Erythroblast (primary cell): ENCODE data around the gene MIEF2.

Experiments used
- DNase-seq, 2 experiments: peaks; one replicate each; lab custom pipeline; 2025; lab: John Stamatoyannopoulos, UW
- GATA1 ChIP-seq: IDR thresholded peaks from 2 replicates; pipeline ENCODE4 v1.6.1; 2011; ENCODE audit warnings: low read depth, mild to moderate bottlenecking, control low read depth, low read length, moderate library complexity
- POLR2A ChIP-seq: IDR thresholded peaks from 2 replicates; pipeline ENCODE4 v1.6.1; 2011; ENCODE audit warnings: mild to moderate bottlenecking, low read length

MIEF2 gene

GRCh38 chr17:18256351-18256750 is 4.1 kb upstream of the MIEF2 start:
- TF ChIP-seq GATA1, result no peak
- TF ChIP-seq POLR2A, result no peak

DNA sequence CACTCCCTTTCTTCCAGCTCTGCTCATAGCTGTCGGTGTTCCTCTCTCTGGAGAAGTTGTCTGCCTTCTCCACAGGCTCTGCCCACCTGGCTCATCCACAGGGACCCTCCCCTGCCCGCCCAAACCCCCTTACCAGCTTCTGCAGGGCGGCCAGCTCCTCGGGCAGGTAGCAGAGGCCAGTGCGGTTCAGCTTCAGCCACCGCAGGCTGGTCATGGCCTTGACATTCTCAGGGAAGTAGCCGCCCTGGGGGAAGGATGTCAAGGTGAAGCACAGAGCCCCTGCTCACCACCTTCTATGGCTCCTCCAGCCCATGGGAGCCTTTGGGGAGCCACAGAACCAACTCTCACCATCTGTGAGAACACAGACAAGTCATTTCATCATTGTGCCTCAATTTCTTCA is 3.7 kb upstream of the MIEF2 start:
- DNase-seq, result no peak
- no peak for TF ChIP-seq GATA1
- TF ChIP-seq POLR2A, result no peak

More at GRCh38 chr17:18256351-18256750, 4.1 kb upstream of the MIEF2 start:
- no peak for DNase-seq

DNA sequence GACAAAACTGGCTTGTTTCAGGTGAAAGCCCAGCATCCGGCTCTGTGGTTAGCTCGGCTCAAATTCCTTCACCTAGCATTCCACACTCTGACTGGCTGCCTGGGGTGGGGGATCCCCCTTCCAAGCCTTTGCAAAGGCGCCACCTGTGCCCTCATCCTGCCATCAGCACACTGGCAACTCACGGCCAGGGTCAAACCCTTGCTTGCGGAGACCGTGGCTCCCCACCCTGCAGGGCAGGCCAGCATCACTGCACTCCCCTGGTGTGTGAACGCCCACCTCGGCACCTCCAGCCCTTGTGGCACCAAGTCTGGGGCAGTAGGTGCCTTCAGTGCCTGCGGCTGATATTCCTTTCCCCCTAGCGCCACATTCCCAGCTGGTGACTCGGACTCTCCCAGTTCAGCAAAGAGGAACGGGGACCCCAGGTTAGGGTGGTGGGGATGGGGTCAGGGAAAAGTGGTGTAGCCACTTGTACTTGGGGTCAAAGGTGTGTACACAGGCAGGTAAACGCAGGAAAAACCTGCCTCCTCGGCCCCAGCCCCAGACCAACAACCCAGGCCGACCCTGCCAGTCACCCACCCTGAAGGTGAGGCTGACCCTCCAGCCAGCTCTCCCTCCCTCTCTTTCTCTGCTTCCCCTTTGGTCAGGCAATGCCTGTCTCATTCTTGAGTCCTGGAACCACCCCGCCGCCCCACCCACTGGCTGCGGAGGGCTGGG is 3.0 kb upstream of the MIEF2 start:
- TF ChIP-seq POLR2A (no peak), GATA1 (no peak)
- no peak for DNase-seq

DNA sequence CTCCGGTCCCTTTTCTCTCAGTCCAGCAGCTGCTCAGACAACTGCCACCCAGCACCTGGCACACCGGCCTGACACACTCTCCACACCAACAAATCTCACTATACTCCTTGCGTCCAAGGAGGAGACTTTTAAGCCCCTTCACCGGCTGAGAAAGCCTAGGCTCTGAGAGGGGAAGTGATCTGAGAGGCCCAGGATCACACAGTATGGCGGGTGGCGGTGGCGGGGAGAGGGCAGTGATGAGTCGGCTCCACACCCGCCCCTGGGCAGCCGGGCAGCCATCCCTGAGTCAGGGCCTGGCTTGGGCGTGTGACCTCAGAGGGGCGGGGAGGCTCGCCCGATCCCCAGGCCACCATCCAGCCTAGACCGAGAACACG is 2.5 kb upstream of the MIEF2 start:
- TF ChIP-seq POLR2A (no peak), GATA1 (no peak)
- DNase-seq, result peak; percentile 70 to 85

- TF ChIP-seq GATA1 (no peak), POLR2A (peak; percentile 61)
Observed at GRCh38 chr17:18258356-18259038, 2.0 kb upstream of the MIEF2 start, which contains the start of gene FLII. FLII (minus strand) TSS chr17:18258738; CDS start chr17:18258690, 48 bp downstream.

GRCh38 chr17:18259621-18260331 is 686 bp upstream of the MIEF2 start:
- no peak for DNase-seq
- TF ChIP-seq POLR2A (no peak), GATA1 (no peak)

More at GRCh38 chr17:18258356-18259038, 2.0 kb upstream of the MIEF2 start, which contains the start of gene FLII:
- DNase-seq, result peak; percentile 63 to 80

DNA sequence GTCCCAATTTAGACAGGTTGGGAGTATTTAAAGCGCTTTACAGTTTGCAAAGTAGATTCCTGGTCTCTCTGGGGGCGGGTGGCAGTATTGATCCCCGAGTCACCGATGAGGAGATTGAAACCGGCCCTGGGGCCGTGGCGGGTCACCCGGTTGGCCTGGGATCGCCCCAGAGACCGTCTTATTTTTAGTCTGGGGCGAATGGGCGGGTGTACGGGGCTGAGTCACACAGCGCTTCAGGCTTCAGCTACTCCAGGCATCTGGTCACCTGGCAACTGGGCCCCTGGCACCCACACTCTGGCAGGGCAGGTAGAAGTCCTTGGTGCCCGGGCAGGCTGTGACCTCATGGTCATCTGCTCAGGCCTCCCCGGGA is 669 bp downstream of the MIEF2 start:
- DNase-seq, result peak; percentile 54 to 69
- TF ChIP-seq GATA1, result no peak
- no peak for TF ChIP-seq POLR2A

GRCh38 chr17:18261659-18262058 is 1.2 kb downstream of the MIEF2 start:
- DNase-seq, result no peak
- TF ChIP-seq GATA1, result no peak
- TF ChIP-seq POLR2A, result no peak

GRCh38 chr17:18262111-18262510 is 1.6 kb downstream of the MIEF2 start:
- DNase-seq, result no peak
- TF ChIP-seq POLR2A, result no peak
- TF ChIP-seq GATA1, result no peak

DNA sequence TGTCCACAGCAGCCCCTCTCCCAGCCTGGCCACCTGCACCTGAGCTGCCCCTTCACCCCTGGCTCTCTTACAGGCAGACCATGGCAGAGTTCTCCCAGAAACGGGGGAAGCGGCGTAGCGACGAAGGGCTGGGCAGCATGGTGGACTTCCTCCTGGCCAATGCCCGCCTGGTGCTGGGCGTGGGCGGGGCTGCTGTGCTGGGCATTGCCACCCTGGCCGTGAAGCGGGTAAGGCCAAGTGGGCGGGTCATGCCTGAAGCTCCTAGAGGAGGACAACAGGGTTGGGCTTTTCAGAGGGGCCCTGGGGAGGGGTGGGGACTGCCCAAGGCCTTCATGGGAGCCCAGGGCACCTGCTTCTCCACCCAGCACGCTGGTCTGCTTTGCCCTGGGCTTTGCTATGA is 2.2 kb downstream of the MIEF2 start:
- TF ChIP-seq GATA1, result no peak
- no peak for TF ChIP-seq POLR2A
- DNase-seq, result no peak

- TF ChIP-seq POLR2A (no peak), GATA1 (no peak)
- no peak for DNase-seq
Observed at GRCh38 chr17:18263885-18264682, 3.6 kb downstream of the MIEF2 start.

DNA sequence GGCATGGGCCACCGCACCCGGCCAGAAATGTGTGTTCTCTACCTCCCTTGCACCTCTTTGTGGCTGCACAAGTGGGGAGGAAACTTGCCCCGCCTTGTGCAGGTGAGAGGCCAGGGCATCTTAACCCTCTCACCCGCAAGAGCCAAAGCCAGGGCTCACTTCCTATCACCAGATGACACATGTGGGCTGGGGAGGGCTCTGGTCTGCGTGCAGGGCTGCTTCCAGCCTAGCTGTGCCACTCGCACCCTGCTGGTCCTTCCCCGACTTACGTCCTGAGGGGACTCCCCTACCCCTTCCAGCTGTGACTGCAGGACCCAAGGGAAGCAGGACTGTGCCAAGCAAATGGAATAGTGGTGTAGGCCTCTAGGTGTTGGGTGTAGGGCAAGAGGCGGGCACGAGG is 6.9 kb downstream of the MIEF2 start:
- DNase-seq, result no peak
- TF ChIP-seq POLR2A (peak; percentile 12), GATA1 (no peak)

DNA sequence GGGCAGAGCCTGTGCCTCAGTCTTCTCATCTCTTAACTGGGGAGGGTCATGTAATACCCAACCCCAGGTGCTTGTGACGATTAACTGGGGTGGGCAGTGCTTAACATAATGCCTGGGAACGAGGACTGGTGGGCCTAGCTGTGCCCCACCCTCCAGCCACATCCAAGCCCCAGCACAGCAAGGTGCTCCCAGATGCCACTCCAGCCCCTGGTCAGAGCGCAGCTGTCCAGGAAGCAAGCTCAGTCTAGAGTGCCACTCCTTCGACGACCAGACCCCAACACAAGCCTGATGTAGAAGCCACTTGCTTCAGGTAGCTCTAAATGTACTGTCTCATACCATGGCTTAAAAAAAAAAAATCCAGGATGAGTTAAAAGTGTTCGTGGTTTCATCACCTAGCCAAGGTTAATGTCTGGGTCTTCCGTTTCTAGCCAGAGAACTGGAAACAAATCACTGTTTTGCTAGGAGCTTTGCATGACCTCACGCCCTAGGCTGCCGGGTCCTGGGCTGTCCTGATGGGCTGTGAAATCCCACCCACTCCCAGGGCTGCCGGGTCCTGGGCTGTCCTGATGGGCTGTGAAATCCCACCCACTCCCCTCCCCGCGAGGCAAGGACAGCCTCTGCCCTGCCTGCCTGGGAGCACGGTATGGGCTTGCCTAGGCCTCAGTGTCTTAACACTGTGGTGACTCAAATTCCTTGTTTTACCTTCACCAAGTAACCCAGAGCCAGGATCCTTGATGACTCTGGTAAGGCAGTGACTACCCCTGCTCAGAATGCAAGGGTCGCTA is 7.7 kb downstream of the MIEF2 start:
- no peak for TF ChIP-seq GATA1
- no peak for TF ChIP-seq POLR2A

More for the DNA sequence above, 7.7 kb downstream of the MIEF2 start:
- no peak for DNase-seq
